Fibroblast of lung (primary cell): ENCODE results near the gene NDUFAB1. TPM values are rescaled to one million over a fixed set of nuclear protein-coding genes. Genes with fewer than 3 reads are reported as not detected.

Experiments used
- DNase-seq, 2 donors: peaks; one replicate each; pipeline versions ENCODE4 v3.0.0 to v3.0.0-alpha.2; 2010; ENCODE audit warnings: low read depth in 2 of 2
- H2AFZ ChIP-seq: 2 replicates; pipeline ENCODE4 v1.5.1; 2012; ENCODE audit warnings: low read length, control low read depth, inconsistent platforms
- H3K27ac ChIP-seq: 2 replicates; pipeline ENCODE4 v1.5.1; 2011; ENCODE audit warnings: low read length, control low read depth; ENCODE audit not compliant: insufficient read depth
- H3K27me3 ChIP-seq: 2 replicates; pipeline ENCODE4 v1.5.1; 2011; ENCODE audit warnings: mild to moderate bottlenecking, low read length; ENCODE audit not compliant: control insufficient read depth, insufficient read depth
- H3K36me3 ChIP-seq: 2 replicates; pipeline ENCODE4 v1.5.1; 2011; ENCODE audit warnings: low read length; ENCODE audit not compliant: control insufficient read depth, insufficient read depth
- H3K4me1 ChIP-seq: 2 replicates; pipeline ENCODE4 v1.5.1; 2011; ENCODE audit warnings: low read length; ENCODE audit not compliant: control insufficient read depth, insufficient read depth; ENCODE audit errors: extremely low read depth
- H3K4me2 ChIP-seq: 2 replicates; pipeline ENCODE4 v1.5.1; 2011; ENCODE audit warnings: low read length, control low read depth; ENCODE audit not compliant: insufficient read depth; ENCODE audit errors: extremely low read depth
- H3K4me3 ChIP-seq, 4 experiments: fragments of 200-600 bp in 1 of 4; sonication (generic) in 1 of 4; replicated peaks in 1 of 4; 2 replicates each; pipeline ENCODE4 v1.5.1; 2011 to 2016; ENCODE audit warnings: low read length in 4 of 4, low read depth in 3 of 4, mild to moderate bottlenecking in 3 of 4, control low read depth in 2 of 4, inconsistent platforms in 1 of 4, mixed read lengths in 1 of 4; ENCODE audit not compliant: insufficient read depth in 1 of 4; ENCODE audit errors: control extremely low read depth in 1 of 4
- H3K79me2 ChIP-seq: 2 replicates; pipeline ENCODE4 v1.5.1; 2012; ENCODE audit warnings: mild to moderate bottlenecking, low read length, inconsistent platforms; ENCODE audit not compliant: control insufficient read depth, insufficient read depth
- H3K9ac ChIP-seq: 2 replicates; pipeline ENCODE4 v1.5.1; 2011; ENCODE audit warnings: mild to moderate bottlenecking, low read length, control low read depth; ENCODE audit not compliant: insufficient read depth
- H3K9me3 ChIP-seq: 2 replicates; pipeline ENCODE4 v1.5.1; 2012; ENCODE audit warnings: low read depth, low read length; ENCODE audit not compliant: control insufficient read depth, insufficient read depth
- H4K20me1 ChIP-seq: 2 replicates; pipeline ENCODE4 v1.5.1; 2011; ENCODE audit warnings: low read length; ENCODE audit not compliant: control insufficient read depth, insufficient read depth; ENCODE audit errors: extremely low read depth
- CTCF ChIP-seq, 2 donors: IDR thresholded peaks in 1 of 2; conservative IDR thresholded peaks in 1 of 2; 1 replicate in 1 of 2; 2 replicates in 1 of 2; pipeline ENCODE4 v1.5.1; 2011 to 2012; ENCODE audit warnings: low read length in 2 of 2, control low read depth in 1 of 2, inconsistent platforms in 1 of 2, low read depth in 1 of 2, mild to moderate bottlenecking in 1 of 2
- EZH2 ChIP-seq: IDR thresholded peaks from 2 replicates; pipeline ENCODE4 v1.5.1; 2012; ENCODE audit warnings: low read length, control low read depth, mild to moderate bottlenecking; ENCODE audit errors: missing control alignments
- polyA plus RNA-seq, 2 donors: library from polyadenylated mRNA; depleted of rRNA in 1 of 2; stranded (reverse) in 1 of 2; unstranded in 1 of 2; fragments of >200 nt; gene quantifications; 2 replicates each; pipeline ENCODE4 v1.2.1, GENCODE V29; 2011 to 2012; ENCODE audit warnings: missing spikeins in 1 of 2
- total RNA-seq: library from RNA; depleted of rRNA; stranded (reverse); fragments of >200 nt; gene quantifications from 2 replicates; pipeline ENCODE4 v1.2.1, GENCODE V29; 2014

NDUFAB1 gene
- total and polyA plus RNA-seq, 2 donors (not counting 1 experiment from before 2014, with no cell fraction given) = 98.4 to 105 TPM

GRCh38 chr16:23567602-23568001, 28.5 kb downstream of the NDUFAB1 start:
- Histone ChIP-seq H3K27me3 (no peaks in the 10 kb centered on the region), H2AFZ (no peak overlapping the region), H3K4me3 (no peak overlapping the region), H3K4me1 (no peaks in the 10 kb centered on the region), H3K4me2 (no peak overlapping the region), H3K36me3 (peaks cover 14% of the 10 kb centered on the region), H4K20me1 (no peaks in the 10 kb centered on the region), H3K27ac (no peak overlapping the region), H3K79me2 (no peaks in the 10 kb centered on the region), H3K9me3 (no peaks in the 10 kb centered on the region), H3K9ac (no peak overlapping the region)
- DNase-seq = no peak
- TF ChIP-seq EZH2 (no peak), CTCF (conservative IDR thresholded peaks at IDR 0.05 in 1 of 2, IDR thresholded peaks at IDR 0.05 in 1 of 2; ENCODE audit: low read depth in 1 of 2, low read length in 2 of 2) (no peak)

DNA sequence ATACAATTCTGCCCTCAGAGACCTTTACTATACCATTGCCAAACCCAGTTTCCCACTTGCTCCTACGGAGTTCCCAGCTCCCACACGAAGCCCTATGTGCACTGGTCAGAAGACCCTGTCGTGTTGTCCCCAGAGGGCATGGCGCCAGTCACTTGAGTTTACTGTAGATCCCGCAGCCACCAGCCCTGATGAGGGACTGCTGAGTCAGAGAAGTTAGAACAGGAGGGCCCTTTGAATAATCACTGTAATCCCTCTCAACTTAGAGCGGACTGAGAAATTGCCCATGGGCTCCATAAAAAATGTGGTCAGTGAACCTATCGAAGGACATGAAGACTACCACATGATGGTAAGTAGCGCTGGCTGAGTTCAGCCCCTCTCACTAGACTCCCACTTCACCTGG, 29.4 kb downstream of the NDUFAB1 start:
- no peaks in the 10 kb centered on the region for H3K4me1 ChIP-seq
- no peaks in the 10 kb centered on the region for H3K27me3 ChIP-seq
- H3K4me2 ChIP-seq = no peak overlapping the region
- H3K79me2 ChIP-seq = no peaks in the 10 kb centered on the region
- H3K9me3 ChIP-seq = no peaks in the 10 kb centered on the region
- H3K27ac ChIP-seq = no peak overlapping the region
- DNase-seq = no peak
- no peak for TF ChIP-seq EZH2
- TF ChIP-seq CTCF (conservative IDR thresholded peaks at IDR 0.05 in 1 of 2, IDR thresholded peaks at IDR 0.05 in 1 of 2; ENCODE audit: low read depth in 1 of 2, low read length in 2 of 2) = no peak
- no peaks in the 10 kb centered on the region for H4K20me1 ChIP-seq
- no peak overlapping the region for H3K4me3 ChIP-seq
- H3K36me3 ChIP-seq = peaks cover 15% of the 10 kb centered on the region
- no peak overlapping the region for H3K9ac ChIP-seq
- no peak overlapping the region for H2AFZ ChIP-seq

DNA sequence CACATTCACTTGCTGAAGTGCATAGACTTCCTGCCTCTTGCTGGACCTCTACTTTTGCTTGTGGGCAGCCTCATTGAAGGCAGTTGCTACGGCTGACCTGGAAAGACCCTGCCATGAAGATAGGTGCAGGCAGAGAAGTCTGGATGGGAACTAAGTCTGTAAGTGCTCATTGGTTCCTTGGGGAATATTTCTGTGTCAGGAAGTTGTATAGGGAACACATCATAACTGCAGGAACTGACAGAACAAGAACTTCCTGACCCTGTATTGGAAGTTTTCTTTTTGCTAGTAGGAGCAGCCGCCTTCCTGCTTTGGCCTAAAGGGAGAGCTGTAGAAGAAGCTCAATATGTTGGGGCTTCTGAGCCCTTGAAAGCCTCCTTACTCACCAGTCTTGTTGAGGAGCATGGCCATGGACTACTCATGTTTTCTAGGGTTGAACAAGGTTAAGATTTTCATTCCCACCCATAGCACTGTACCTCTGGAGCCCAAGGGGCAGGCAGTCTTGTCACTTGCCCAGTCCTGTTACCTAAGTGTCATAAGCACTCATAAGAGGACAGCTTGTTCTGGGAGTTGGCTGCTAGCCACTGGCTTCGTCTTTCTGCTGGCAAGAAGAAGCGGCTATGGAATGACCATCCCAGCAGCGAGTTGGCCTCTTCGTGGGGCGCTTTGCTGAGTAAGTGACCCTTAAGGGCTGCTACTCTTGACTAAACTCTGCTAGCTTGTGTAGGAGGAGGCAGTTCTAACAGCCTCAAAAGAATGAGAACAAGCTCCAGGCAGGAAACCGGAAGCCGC, 31.3 kb downstream of the NDUFAB1 start:
- peaks cover 24% of the 10 kb centered on the region for H3K36me3 ChIP-seq
- DNase-seq = peak in 1 of 2 donors; percentile 11
- H3K27me3 ChIP-seq = no peaks in the 10 kb centered on the region
- H3K79me2 ChIP-seq = peaks cover 14% of the 10 kb centered on the region
- no peak overlapping the region for H3K9ac ChIP-seq
- H3K9me3 ChIP-seq = no peaks in the 10 kb centered on the region
- no peak for TF ChIP-seq CTCF (conservative IDR thresholded peaks at IDR 0.05 in 1 of 2, IDR thresholded peaks at IDR 0.05 in 1 of 2; ENCODE audit: low read depth in 1 of 2, low read length in 2 of 2)
- TF ChIP-seq EZH2 = no peak
- H3K4me2 ChIP-seq = no peak overlapping the region
- H3K4me3 ChIP-seq = no peak overlapping the region
- H3K4me1 ChIP-seq = no peaks in the 10 kb centered on the region
- H2AFZ ChIP-seq = no peak overlapping the region
- H3K27ac ChIP-seq = no peak overlapping the region
- H4K20me1 ChIP-seq = no peaks in the 10 kb centered on the region
